SK-N-SH treated with all-trans-retinoic acid at 6 μM for 48 hours (cell line): Measurements from ENCODE around the gene MET.

Experiments used
- ARNTL ChIP-seq: fragments of 450-650 bp; formaldehyde crosslinking; IDR thresholded peaks from 2 replicates; pipeline ENCODE4 v1.5.0; 2020; ENCODE audit warnings: low read depth, mild to moderate bottlenecking, moderate library complexity, borderline replicate concordance
- CREB5 ChIP-seq: fragments of 250-450 bp; sonication (Bioruptor Pico); IDR thresholded peaks from 2 replicates; pipeline ENCODE4 v1.5.1; 2020; ENCODE audit warnings: low read depth, mild to moderate bottlenecking, moderate library complexity
- CSDC2 ChIP-seq: fragments of 250-450 bp; sonication (Bioruptor Pico); IDR thresholded peaks from 2 replicates; pipeline ENCODE4 v1.5.0; 2020; ENCODE audit warnings: mild to moderate bottlenecking, moderate library complexity
- ISL1 ChIP-seq: fragments of 250-450 bp; sonication (Bioruptor Pico); IDR thresholded peaks from 2 replicates; pipeline ENCODE4 v2.1.2; 2022; ENCODE audit warnings: mild to moderate bottlenecking, moderate library complexity
- RARB ChIP-seq: fragments of 250-450 bp; sonication (Bioruptor Pico); IDR thresholded peaks from 2 replicates; pipeline ENCODE4 v1.8.0; 2021; ENCODE audit warnings: mild to moderate bottlenecking, moderate library complexity
- SNAI2 ChIP-seq: fragments of 250-450 bp; sonication (Bioruptor Pico); IDR thresholded peaks from 2 replicates; pipeline ENCODE4 v1.5.0; 2020; ENCODE audit warnings: mild to moderate bottlenecking, moderate library complexity
- ZFP3 ChIP-seq: fragments of 250-450 bp; sonication (Bioruptor Pico); IDR thresholded peaks from 2 replicates; pipeline ENCODE4 v1.5.0; 2020; ENCODE audit warnings: mild to moderate bottlenecking, moderate library complexity
- ZFP30 ChIP-seq: fragments of 450-650 bp; formaldehyde crosslinking; IDR thresholded peaks from 2 replicates; pipeline ENCODE4 v1.5.0; 2022; ENCODE audit warnings: mild to moderate bottlenecking, moderate library complexity
- ZNF8 ChIP-seq: fragments of 450-650 bp; formaldehyde crosslinking; IDR thresholded peaks from 2 replicates; pipeline ENCODE4 v1.5.0; 2020; ENCODE audit warnings: mild to moderate bottlenecking, moderate library complexity
- TF ChIP-seq, protein P1 (sequence below): fragments of 250-450 bp; sonication (Bioruptor Pico); IDR thresholded peaks from 2 replicates; pipeline ENCODE4 v1.5.1; 2021; ENCODE audit warnings: mild to moderate bottlenecking, moderate library complexity
- TF ChIP-seq, protein P2 (sequence below): fragments of 250-450 bp; sonication (Bioruptor Pico); IDR thresholded peaks from 2 replicates; pipeline ENCODE4 v1.8.0; 2020; ENCODE audit warnings: mild to moderate bottlenecking, moderate library complexity, borderline replicate concordance

- no peak for TF ChIP-seq SNAI2 (CRISPR knock-in tag)
- no peak for TF ChIP-seq ZNF8 (CRISPR knock-in tag)
- TF ChIP-seq, protein P1, sequence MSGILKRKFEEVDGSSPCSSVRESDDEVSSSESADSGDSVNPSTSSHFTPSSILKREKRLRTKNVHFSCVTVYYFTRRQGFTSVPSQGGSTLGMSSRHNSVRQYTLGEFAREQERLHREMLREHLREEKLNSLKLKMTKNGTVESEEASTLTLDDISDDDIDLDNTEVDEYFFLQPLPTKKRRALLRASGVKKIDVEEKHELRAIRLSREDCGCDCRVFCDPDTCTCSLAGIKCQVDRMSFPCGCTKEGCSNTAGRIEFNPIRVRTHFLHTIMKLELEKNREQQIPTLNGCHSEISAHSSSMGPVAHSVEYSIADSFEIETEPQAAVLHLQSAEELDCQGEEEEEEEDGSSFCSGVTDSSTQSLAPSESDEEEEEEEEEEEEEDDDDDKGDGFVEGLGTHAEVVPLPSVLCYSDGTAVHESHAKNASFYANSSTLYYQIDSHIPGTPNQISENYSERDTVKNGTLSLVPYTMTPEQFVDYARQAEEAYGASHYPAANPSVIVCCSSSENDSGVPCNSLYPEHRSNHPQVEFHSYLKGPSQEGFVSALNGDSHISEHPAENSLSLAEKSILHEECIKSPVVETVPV (CRISPR knock-in tag), result no peak
- TF ChIP-seq ZFP30 (CRISPR knock-in tag), result no peak
- TF ChIP-seq ZFP3 (CRISPR knock-in tag), result no peak
- no peak for TF ChIP-seq ARNTL (CRISPR knock-in tag)
- no peak for TF ChIP-seq CSDC2 (CRISPR knock-in tag)
- TF ChIP-seq RARB (CRISPR knock-in tag), result no peak
- TF ChIP-seq ISL1 (CRISPR knock-in tag), result no peak
- TF ChIP-seq, protein P2, sequence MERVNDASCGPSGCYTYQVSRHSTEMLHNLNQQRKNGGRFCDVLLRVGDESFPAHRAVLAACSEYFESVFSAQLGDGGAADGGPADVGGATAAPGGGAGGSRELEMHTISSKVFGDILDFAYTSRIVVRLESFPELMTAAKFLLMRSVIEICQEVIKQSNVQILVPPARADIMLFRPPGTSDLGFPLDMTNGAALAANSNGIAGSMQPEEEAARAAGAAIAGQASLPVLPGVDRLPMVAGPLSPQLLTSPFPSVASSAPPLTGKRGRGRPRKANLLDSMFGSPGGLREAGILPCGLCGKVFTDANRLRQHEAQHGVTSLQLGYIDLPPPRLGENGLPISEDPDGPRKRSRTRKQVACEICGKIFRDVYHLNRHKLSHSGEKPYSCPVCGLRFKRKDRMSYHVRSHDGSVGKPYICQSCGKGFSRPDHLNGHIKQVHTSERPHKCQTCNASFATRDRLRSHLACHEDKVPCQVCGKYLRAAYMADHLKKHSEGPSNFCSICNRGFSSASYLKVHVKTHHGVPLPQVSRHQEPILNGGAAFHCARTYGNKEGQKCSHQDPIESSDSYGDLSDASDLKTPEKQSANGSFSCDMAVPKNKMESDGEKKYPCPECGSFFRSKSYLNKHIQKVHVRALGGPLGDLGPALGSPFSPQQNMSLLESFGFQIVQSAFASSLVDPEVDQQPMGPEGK (CRISPR knock-in tag), result no peak
- TF ChIP-seq CREB5 (CRISPR knock-in tag), result no peak
Observed at GRCh38 chr7:116705419-116705818, 33.4 kb downstream of the MET start.
